HG02763 (cell line): ENCODE results near the gene BRMS1.

Experiments used
- ATAC-seq: cut with Tn5 transposase; IDR thresholded peaks from one replicate; pipeline ENCODE4 v1.9.1; 2021; ENCODE audit warnings: mild to moderate bottlenecking, moderate library complexity; ENCODE audit not compliant: unreplicated experiment

BRMS1 gene

DNA sequence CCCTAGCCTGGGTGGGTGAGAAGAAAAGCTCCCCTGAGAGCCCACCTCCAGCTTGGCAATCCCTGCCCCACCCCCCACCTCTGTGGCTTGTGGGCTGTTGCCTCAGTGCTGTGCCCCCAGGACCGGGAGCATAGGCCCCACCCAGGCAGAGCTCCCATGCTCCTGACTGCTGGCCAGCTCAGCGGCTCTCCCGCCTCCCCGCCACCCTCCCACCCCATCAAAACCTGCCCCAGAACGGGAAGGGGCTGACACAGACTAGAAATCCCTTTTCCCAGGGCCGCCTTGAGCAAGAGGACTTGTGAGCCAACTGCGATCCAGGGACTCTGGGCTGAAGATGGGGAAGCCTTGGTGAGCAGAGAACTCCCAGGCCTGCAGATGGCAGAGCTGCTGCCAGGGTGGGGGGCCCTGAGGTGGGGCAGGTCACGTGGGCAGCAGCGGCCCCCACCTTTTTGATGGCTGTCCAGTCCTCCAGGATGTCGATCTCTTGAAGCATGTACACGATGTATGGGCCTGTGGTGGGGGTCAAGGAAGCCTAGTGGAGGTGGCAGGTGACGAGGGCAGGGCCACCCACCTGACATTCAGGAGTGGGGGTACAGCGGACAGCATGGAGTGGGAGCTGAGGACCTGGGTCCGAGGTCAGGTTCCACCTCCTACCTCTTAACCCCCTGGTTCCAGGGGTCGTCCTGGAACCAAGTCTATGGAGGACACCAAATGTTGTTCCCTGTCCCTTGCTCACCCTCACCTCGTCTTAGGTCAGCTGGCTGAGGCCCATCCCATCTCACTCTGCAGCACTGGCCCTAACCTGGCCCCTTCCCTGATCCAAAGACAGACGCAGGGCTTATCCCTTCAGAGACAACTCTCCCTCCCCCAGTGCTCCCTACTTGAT lies 6.4 kb downstream of the BRMS1 start:
- ATAC-seq = no peak

DNA sequence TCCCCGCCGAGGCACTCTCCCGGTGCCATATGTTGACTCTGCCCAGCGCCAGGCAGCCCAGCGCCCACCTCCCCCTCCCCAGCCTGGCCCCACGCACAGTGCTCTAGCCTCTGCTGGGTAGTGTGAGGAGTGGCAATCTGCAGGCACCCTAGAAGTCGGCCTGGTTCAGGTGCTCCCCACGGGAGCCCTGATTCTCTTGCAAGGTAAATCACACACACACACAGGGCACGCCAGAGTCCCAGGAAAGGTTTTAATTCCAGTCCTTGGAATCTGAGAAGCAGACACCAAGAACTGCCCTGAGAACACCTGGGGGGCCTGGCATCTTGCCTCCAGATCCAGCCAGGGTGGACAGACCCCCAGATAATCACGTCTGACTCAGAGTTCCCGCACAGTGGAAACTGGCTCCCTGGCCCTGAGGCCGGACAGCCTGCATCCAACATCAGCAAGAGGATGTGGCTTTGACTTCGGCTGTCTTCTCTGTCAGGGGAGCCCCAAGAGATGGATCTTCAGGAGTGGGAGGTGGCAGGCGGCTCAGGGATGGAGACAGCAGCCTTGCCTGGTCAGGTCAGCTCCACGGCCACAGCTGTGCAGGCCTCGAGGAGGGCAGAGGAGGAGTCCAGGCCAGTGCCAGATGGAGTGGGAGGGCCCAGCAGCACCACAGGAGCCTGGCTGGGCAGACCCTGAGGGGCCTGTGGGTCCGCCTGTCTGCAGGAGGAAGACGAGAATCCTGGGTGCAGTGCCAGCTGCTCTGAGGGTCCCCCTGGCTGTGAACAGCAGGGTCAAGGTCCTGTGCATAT lies 7.6 kb downstream of the BRMS1 start:
- no peak for ATAC-seq

- no peak for ATAC-seq
Observed at GRCh38 chr11:66336234-66337102, 8.4 kb downstream of the BRMS1 start, which contains the start of gene RIN1. TSS of gene RIN1 (minus strand) at chr11:66336434. CDS start at chr11:66336402, 32 bp downstream.

DNA sequence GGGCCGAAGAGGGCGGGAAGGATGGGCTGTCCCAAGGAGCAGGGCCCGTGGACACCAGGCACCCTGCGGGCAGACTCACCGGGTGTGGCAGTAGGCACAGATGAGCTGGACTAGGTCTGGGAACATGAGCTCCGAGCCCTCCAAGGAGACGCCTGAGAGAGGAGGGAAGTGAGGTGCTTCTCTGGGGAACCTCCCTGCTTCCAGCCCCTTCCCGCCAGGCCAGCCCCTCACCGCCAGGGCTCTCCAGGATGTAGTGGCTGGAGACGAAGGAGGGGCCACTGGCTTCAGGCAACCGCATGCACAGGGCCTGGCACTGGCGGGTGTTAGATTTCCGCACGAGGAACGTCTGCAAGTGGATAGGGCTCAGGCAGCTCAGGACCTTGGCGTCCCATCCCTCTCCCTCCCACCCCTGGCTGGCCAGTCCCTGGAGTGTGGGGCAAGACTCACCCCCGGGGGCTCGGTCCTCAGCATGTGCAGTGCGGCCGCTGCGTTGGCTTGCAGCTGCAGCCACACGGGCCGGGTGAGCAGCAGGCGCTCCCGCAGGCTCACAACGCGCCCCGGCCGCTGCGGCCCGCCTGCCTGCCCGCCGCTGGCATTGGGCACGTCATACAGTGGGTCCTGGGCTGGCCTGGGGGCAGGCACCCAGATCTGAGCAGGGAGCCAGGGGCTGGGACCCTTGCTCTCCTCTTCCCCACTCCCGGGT lies 9.2 kb downstream of the BRMS1 start:
- no peak for ATAC-seq

DNA sequence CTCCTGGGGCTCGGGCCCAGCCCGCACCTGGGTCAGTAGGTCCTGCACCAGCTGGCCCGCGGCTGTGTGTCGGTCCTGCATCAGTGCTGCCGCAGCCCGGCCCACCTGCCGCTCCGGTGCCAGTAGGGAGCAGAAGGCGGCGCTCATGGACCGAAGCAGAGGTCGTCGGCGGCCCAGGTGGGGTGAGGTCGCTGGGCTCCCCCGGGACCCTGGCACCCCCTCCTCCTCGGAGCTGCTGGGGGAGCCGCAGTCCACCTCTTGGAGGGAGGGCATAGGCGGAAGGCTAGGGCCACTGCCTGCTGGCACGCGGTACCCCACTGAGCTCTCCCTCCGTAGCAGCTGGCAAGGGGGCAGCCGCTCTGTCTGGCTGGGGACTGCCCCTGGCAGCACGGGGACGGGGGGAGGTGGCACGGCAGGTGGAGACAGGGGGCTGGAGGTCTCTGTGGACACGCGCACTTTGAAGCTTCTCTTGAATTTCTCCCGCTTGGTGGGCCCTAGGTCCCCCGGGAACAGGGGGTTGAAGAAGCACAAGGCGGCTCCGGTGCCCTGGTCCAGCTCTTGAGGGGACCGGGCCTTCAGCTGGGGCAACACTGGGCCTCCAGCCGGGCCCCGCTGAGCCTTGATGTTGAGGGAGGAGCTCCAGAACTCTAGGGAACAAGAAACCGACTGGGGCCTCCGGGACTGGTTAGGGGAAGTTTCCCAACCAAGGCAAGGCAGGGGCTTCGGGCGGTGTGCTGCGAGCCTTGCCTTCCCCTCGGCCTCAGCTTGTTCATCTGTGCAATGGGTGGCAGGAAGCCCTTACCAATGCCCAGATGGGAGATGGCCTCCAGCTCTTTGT lies 10.1 kb downstream of the BRMS1 start:
- no peak for ATAC-seq

DNA sequence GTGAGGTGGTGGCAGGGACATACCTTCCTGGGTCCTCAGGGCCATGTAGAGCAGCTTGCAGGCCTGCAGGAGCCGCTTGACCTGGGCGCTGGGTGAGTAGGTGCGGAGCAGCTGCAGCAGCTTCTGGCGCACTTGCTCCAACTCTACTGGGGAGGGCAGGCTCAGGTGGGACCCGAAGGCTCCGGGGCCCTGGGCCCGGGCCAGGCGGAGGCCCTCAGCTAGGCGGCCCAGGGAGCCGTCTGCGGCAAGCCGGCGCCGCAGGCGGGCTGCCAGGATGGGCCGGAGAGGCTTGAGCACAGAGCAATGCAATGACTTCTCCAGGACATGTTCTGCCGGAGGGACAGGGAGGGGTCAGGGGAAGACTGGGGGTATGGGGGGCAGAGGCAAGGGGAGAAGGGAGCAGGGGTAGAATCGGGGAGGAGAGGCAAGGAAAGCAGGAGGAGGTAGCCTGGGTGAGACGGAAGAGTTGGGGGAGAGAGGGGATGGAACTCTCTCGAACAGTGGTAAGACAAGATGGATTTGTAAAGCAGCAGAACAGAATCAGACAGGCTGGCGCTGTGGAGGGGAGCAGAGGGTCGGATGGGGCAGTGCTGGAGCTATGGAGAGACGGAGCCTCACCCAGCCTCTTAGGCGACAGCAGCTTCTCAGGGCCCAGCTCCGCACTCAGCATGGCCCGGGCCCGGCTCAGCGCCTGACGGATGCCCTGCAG lies 10.9 kb downstream of the BRMS1 start:
- no peak for ATAC-seq

GRCh38 chr11:66333220-66333877 lies 11.6 kb downstream of the BRMS1 start:
- no peak for ATAC-seq

- ATAC-seq = no peak
Observed at GRCh38 chr11:66332371-66333219, 12.3 kb downstream of the BRMS1 start.

DNA sequence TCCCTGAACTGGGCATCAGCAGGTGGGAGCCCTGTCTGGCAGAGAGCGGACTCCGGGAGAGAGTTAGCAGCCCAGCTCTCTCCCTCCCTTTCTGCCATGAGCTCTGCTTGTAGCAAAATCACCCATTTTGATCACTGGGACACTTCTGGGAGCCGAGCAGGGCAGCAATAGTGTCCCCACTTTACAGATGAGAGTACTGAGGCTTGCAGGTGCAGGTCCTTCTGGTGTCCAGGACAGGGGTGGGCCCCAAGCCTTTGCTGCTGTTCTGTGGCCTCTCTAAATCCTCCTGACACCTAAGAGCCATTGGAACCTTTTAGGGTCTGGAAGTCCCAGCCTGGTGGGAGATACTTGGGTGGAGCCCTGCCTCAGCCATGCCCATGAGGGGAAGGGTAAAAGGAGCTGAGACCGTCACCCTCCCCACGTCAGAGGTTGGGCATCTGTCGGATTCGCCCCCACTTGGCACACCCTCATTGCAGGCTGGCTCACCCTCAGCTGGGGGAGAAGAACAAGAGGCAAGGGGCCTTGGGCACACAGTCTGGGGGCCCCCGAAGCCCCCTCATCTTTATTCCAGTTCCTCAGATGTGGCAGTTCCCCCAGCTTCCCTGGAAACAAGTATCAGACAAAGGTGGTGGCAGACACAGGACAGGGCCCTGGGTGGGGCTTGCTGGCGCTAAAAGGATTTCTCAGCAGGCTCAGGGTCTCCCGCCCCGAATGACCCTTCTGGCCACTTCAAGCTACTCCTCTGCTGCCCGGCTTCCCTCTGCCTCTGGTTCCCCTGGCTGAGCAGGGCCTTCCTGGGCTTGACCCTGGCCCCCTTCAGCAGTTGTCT lies 13.1 kb downstream of the BRMS1 start:
- no peak for ATAC-seq

DNA sequence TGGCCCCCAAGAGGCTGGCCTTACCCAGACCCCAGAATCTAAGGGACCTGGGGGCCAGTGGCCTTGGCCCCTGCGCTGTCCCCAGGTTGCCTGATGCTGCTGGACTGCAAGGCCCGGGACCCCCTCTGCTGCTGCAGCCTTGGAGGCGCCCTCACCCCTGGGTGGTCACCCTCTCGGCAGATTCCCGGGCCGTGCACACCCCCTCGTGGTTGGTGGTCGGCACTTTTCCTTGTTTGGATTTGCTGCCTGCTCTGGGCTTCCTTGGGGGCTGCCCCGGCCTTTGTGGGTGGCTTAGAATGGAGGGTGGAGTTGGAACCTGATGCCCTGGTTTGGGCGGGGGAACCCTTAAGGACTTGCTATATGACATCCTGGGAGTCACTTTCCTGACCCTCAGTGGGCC lies 14.0 kb downstream of the BRMS1 start:
- ATAC-seq = no peak

- ATAC-seq = no peak
Observed at GRCh38 chr11:66329165-66329673, 15.7 kb downstream of the BRMS1 start.

- ATAC-seq = no peak
Observed at GRCh38 chr11:66328302-66329144, 16.4 kb downstream of the BRMS1 start.

- ATAC-seq = no peak
Observed at GRCh38 chr11:66328031-66328301, 16.9 kb downstream of the BRMS1 start.

GRCh38 chr11:66327171-66328030 lies 17.5 kb downstream of the BRMS1 start:
- ATAC-seq = no peak
